Activated naive CD4-positive, alpha-beta T cell treated with anti-CD3 and anti-CD28 coated beads, Interleukin-2, amount 50 U/mL, for 24 hours (primary cell): Measurements from ENCODE around the gene ROGDI.
"Not testable (repeated sequence)": the region's sequence is repeated elsewhere in the genome, so short reads cannot be mapped to it uniquely, and the experiment has no call there.

Experiments
- H3K27ac Mint-ChIP-seq: one replicate; pipeline ENCODE4 v1.8.0; 2021; ENCODE audit warnings: mild to moderate bottlenecking, mixed read lengths
- H3K27me3 Mint-ChIP-seq: one replicate; pipeline ENCODE4 v1.8.0; 2021; ENCODE audit warnings: mixed read lengths
- H3K36me3 Mint-ChIP-seq: one replicate; pipeline ENCODE4 v1.8.0; 2021; ENCODE audit warnings: mixed read lengths
- H3K4me1 Mint-ChIP-seq: one replicate; pipeline ENCODE4 v1.8.0; 2021; ENCODE audit warnings: mixed read lengths
- H3K4me3 Mint-ChIP-seq: one replicate; pipeline ENCODE4 v1.8.0; 2021; ENCODE audit warnings: mild to moderate bottlenecking, mixed read lengths
- H3K9me3 Mint-ChIP-seq: one replicate; pipeline ENCODE4 v1.8.0; 2021; ENCODE audit warnings: mixed read lengths

Gene ROGDI

DNA sequence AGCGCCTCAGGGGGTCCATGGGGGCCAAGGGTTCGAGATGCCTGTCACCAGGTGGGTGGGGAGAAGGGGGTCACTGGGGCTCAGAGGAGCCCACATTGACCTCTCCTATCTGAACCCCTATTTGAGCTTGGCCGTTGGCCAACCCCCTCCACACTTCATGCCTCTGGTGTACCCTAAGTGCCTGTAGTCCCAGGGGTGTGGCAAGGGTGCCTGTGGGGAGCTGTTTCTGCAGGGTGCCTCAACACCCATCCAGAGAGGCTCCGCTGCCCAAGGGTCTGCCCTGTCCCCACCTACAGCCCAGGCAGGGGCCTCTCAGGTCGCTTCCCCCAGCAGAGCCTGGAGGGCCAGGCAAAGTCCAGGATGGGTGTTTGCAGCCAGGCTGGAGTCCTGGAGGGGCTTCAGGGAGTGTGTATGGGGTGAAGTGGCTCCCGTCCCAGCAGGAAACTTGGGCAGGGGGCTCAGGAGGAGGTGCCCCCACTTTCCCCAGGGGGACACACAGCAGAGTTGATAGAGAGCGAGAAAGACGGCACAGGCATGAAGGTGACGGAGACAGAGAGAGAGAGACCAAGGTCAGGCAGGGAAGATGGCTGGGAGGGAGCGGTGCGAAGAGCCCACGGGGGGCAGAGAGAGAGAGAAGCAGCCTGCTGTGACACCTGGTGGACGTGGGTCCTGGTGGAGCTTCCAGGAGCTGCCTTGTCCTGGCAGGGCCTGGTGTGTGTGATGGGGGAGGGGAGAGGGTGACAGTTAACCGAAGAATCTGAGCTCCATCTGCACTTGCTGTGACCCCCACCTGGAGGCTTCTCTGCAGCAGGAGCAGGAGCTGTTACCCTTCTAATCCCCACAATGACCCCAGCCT lies 14.6 kb downstream of the ROGDI start, which contains the start of gene SEPTIN12:
Gene SEPTIN12, minus strand, starts transcription at position 719 of the 856 bp plus-strand sequence. Its CDS starts 700 bp downstream, at position 19.
- Mint-ChIP-seq H3K27me3 (no peaks in the 10 kb centered on the region), H3K27ac (no peak within 1 kb of the TSS), H3K36me3 (no peaks in the 10 kb centered on the region), H3K4me1 (no peaks in the 10 kb centered on the region), H3K4me3 (no peak within 1 kb of the TSS), H3K9me3 (no peaks in the 10 kb centered on the region)

DNA sequence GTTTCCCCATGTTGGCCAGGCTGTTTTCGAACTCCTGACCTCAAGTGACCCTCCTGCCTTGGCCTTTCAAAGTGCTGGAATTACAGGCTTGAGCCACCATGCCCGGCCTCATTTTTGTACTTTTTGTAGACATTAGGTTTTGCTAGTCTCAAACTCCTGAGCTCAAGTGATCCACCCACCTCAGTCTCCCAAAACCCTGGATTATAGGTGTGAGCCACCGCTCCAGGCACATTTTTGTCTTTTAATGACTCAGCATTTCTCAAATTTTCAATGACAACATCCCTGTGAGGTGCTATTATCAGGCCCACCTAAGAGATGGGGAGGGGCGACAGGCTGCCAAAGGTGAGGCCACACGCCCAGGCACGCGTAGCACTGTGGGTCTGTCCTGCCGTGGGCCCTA lies 15.4 kb downstream of the ROGDI start:
- Mint-ChIP-seq H3K27me3 (no peaks in the 10 kb centered on the region), H3K4me3 (no peak overlapping the region), H3K36me3 (no peaks in the 10 kb centered on the region), H3K4me1 (no peaks in the 10 kb centered on the region), H3K9me3 (no peaks in the 10 kb centered on the region), H3K27ac (no peak overlapping the region)

DNA sequence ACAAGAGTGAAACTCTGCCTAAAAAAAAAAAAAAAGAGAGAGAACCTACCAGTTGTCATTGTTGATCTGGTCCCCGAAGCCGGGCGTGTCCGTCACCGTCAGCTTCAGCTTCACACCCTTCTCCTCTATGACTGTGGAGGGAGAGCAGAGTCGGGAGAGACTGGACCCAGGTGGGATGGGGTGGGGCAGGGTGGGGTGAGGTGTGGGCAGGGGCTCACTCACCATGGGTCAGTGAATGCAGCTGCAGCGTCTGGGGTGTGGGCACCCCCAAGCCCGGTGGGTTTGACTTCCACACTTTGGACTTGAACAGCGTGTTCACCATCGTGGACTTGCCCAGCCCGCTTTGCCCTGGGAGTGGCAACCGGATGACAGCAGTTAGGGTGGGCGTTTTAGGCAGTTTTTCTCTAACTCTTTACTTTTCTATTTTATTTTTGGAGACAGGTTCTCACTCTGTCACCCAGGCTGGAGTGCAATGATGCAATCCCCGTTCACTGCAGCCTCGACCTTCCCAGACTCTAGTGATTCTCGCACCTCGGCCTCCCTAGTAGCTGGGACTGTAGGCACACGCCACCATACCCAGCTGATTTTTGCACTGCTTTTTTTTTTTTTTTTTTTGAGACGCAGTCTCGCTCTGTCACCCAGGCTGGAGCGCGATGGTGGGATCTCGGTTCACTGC lies 16.5 kb downstream of the ROGDI start:
- H3K27me3 Mint-ChIP-seq = no peaks in the 10 kb centered on the region
- no peaks in the 10 kb centered on the region for H3K4me1 Mint-ChIP-seq
- no peaks in the 10 kb centered on the region for H3K9me3 Mint-ChIP-seq
- H3K4me3 Mint-ChIP-seq = no peak overlapping the region
- no peak overlapping the region for H3K27ac Mint-ChIP-seq
- H3K36me3 Mint-ChIP-seq = no peaks in the 10 kb centered on the region

DNA sequence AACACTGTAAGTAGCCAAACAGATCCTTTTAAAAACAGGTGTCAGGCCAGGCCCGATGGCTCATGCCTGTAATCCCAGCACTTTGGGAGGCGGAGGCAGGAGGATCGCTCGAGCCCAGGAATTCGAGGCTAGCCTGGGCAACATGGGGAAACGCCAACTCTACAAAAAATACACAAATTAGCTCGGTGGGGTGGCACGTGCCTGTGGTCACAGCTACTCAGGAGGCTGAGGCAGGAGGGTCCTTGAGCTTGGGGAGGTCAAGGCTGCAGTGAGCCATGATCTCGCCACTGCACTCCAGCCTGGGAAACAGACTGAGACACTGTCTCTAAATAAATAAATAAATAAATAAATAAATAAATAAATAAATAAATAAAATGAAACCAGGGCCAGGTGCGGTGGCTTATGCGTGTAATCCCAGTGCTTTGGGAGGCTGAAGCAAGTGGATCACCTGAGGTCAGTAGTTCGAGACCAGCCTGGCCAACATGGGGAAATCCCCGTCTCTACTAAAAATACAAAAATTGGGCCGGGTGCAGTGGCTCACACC lies 17.9 kb downstream of the ROGDI start:
- not testable (repeated sequence) for H3K4me3 Mint-ChIP-seq, H3K36me3 Mint-ChIP-seq, H3K27ac Mint-ChIP-seq, H3K4me1 Mint-ChIP-seq, H3K27me3 Mint-ChIP-seq, H3K9me3 Mint-ChIP-seq

DNA sequence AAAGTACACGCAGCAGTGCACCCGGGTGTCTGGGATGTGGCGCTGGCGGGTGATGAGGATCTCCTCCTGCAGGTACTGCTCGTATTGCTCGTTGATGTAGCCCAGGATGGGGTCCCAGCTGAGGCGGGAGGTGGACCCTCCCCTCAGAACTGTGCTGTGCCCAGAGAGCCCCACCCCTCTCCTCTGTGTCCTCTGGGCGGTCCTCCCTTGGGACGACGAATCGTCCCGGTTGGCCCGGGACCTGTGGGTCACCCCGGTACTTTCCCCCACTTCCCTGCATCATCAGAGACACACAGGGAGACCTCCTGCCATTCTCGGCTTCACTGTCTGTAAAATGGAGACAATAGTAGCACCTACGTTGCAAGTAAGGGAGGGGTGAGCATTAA lies 18.5 kb downstream of the ROGDI start:
- Mint-ChIP-seq H3K27me3 (no peaks in the 10 kb centered on the region), H3K36me3 (no peaks in the 10 kb centered on the region), H3K9me3 (no peaks in the 10 kb centered on the region)

DNA sequence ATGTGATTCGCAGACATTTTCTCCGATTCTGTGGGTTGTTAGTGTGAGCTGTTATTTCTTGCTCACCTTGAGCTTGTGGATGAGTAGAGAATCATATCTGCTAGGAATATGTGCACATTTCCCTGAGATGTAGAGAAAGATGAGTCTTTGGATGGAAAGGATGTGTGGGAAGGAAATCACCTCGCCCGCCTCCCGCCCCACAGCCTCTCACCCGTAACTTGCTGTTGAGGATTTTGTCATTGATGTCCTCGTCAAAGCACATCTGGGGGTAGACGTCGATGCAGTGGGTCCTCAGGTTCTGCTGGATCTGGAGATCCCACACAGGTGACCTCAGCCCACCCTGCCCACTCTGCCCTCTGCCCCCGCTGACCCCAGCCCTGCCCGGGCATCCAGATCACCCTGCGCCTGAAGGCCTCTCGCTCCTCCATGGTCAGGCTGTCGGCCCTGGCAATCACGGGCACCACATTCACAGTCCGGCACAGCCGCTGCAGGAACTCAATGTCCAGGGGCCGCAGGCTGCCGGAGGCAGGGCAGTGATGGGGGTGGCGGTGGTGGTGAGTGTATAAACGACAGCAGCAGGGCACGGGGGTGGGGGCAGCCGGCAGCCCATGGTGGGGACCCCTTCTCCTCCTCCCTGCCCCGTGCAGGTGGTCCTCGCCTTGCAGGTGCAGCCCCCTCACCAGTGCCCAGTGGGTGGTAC lies 19.0 kb downstream of the ROGDI start:
- no peaks in the 10 kb centered on the region for H3K27me3 Mint-ChIP-seq
- no peak overlapping the region for H3K4me3 Mint-ChIP-seq
- no peaks in the 10 kb centered on the region for H3K9me3 Mint-ChIP-seq
- no peaks in the 10 kb centered on the region for H3K36me3 Mint-ChIP-seq
- H3K4me1 Mint-ChIP-seq = no peaks in the 10 kb centered on the region
- H3K27ac Mint-ChIP-seq = no peak overlapping the region

More for the DNA sequence above, 18.5 kb downstream of the ROGDI start:
- Mint-ChIP-seq H3K27ac (no peak overlapping the region), H3K4me3 (no peak overlapping the region), H3K4me1 (no peaks in the 10 kb centered on the region)

DNA sequence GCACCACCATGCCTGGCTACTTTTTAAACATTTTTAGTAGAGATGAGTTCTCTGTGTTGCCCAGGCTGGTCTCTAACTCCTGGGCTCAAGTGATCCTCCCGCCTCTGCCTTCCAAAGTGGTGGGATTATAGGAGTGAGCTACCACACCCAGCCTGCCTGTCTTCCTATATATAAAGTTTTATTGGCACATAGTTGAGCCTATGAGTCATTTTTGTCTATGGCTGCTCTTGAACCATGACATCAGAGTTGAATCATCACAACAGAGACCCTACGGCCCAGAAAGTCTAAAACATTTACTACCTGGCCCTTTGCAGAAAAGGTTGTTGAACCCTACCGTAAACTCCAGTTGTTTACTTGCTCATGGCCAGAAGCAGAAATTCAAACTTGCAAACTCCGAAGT lies 22.2 kb downstream of the ROGDI start:
- no peaks in the 10 kb centered on the region for H3K4me1 Mint-ChIP-seq
- H3K4me3 Mint-ChIP-seq = no peak overlapping the region
- H3K27me3 Mint-ChIP-seq = no peaks in the 10 kb centered on the region
- H3K9me3 Mint-ChIP-seq = no peaks in the 10 kb centered on the region
- no peaks in the 10 kb centered on the region for H3K36me3 Mint-ChIP-seq
- no peak overlapping the region for H3K27ac Mint-ChIP-seq

DNA sequence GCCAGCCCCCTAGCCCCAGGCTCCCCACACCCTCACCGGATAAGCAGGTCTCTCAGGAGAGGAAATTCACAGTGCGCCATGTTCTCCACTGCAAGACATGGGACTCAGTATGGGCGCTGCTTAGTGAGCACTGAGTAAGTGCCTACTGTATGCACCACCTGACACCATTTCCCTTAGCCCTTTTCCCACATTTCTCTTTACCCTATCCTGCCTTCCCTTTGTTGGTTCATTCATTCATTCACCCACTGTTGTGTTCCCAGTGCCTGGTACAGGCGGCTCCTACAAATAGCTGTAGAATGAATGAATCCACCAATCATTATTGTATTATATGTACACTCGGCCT lies 24.4 kb downstream of the ROGDI start:
- no peak overlapping the region for H3K27ac Mint-ChIP-seq
- H3K9me3 Mint-ChIP-seq = no peaks in the 10 kb centered on the region

DNA sequence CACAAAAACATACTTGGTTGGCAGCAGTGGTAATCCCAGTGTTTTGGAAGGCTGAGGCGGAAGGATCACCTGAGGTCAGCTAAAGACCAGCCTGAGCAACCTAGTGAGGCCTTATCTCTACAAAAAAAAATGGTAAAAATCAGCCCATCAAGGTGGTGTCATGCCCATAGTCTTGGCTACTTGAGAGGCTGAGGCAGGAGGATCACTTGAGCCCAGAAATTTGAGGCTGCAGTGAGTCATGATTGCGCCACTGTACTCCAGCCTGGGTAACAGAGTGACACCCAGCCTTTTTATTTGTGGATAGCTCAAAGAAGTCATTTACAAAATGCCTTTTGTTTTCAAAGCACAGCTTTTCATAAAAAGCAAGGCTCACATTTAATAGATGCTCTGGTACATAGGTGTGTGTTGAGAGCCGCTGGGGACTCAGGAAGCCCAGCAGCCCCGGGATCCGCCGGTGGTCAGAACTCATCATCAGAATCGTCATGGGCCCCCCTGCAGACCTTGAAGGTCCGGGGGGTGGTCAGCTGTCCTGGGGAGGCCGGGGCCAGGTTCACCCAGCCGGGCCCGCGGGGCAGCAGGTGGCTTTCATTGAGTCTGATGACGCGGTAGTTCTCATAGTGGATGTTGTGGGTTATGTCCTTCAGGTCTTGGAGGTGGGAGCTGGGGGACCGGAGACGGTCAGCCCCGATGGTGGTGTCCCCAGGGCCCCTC lies 24.9 kb downstream of the ROGDI start:
- Mint-ChIP-seq H3K36me3 (no peaks in the 10 kb centered on the region), H3K4me1 (no peaks in the 10 kb centered on the region), H3K4me3 (no peak overlapping the region), H3K27me3 (no peaks in the 10 kb centered on the region), H3K9me3 (no peaks in the 10 kb centered on the region), H3K27ac (no peak overlapping the region)

More for the DNA sequence above, 24.4 kb downstream of the ROGDI start:
- H3K36me3 Mint-ChIP-seq = no peaks in the 10 kb centered on the region
- H3K4me3 Mint-ChIP-seq = no peak overlapping the region
- H3K27me3 Mint-ChIP-seq = no peaks in the 10 kb centered on the region
- no peaks in the 10 kb centered on the region for H3K4me1 Mint-ChIP-seq

DNA sequence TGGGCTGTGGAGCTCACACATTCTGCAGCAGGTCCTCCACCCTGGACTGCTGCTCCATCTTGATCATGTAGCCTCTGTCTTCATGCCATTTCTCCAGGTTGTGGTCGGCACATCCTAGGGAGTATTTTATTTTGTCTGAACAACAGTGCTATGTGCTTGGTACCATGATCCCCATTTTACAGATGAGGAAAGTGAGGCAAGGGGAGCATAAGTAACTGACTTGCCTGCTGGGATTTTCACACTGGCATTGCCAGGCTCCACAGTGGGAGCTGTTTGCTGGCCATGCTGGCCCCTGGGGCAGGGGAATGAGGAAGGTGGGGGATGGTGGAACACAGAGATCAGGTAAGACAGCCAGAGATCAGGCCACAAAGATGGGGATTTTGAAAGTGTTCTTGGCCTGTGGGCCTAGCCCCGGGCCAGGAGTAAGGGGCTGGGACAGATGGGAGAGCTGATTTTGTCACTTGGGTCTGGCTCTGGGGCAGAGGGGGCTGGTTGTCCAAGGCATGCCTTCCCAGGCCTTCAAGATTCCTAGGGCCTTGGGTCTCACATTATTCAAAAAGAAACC lies 26.2 kb downstream of the ROGDI start:
- H3K4me3 Mint-ChIP-seq = no peak overlapping the region
- no peaks in the 10 kb centered on the region for H3K36me3 Mint-ChIP-seq
- H3K27ac Mint-ChIP-seq = no peak overlapping the region
- no peaks in the 10 kb centered on the region for H3K9me3 Mint-ChIP-seq
- no peaks in the 10 kb centered on the region for H3K27me3 Mint-ChIP-seq
- H3K4me1 Mint-ChIP-seq = no peaks in the 10 kb centered on the region

DNA sequence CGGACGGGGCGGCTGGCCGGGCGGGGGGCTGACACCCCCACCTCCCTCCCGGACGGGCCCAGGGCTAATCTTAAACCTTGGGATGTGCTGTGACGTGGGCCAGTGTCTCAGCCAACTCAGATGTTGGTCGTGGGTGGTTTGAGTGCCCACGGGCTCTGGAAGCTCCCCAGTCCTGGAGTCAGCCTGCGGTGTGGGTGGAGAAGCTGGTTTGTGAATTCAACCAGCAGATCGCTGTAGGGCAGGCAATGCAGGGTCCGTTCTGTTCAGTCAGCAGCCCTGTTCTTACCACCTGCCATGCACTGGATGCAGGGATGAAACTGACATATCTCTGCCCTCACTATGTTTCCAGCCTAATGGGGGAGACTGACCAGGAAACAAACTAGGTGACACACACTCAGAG lies 27.4 kb downstream of the ROGDI start:
- Mint-ChIP-seq H3K4me1 (no peaks in the 10 kb centered on the region), H3K4me3 (no peak overlapping the region), H3K36me3 (no peaks in the 10 kb centered on the region), H3K9me3 (no peaks in the 10 kb centered on the region), H3K27me3 (no peaks in the 10 kb centered on the region), H3K27ac (no peak overlapping the region)

DNA sequence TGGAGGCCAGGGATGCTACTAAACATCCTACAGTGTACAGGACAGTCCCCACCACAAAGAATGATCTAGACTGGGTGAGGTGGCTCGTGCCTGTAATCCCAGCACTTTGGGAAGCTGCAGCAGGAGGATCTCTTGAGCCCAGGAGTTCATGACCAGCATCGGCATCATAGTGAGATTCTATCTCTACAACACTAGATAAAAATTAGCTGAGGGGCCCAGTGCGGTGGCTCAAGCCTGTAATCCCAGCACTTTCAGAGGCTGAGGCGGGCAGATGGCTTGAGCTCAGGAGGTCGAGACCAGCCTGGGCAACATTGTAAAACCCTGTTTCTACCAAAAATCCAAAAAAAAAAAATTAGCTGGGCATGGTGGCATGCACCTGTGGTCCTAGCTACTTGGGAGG lies 30.1 kb downstream of the ROGDI start:
- no peaks in the 10 kb centered on the region for H3K9me3 Mint-ChIP-seq
- no peaks in the 10 kb centered on the region for H3K36me3 Mint-ChIP-seq
- peaks cover 17% of the 10 kb centered on the region for H3K4me1 Mint-ChIP-seq
- no peaks in the 10 kb centered on the region for H3K27me3 Mint-ChIP-seq
- H3K4me3 Mint-ChIP-seq = no peak overlapping the region
- H3K27ac Mint-ChIP-seq = no peak overlapping the region

DNA sequence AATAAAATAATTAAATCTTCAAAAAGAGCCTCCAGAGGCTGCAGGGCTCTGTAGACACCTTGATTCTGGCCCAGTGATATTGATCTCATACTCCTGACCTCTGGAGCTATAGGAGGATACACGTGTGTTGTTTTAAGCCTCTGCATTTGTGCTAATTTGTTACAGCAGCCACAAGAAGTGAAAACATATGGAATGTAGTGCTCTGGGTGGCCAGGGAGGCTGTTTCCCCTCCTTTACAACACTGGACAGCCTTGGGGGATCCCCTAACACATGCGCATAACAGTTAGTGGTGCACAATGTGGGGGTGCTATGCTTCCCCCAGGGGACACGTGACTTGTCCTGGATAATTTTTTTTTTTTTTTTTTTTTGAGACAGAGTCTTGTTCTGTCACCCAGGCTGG lies 30.8 kb downstream of the ROGDI start:
- Mint-ChIP-seq H3K27ac (no peak overlapping the region), H3K27me3 (no peaks in the 10 kb centered on the region), H3K36me3 (no peaks in the 10 kb centered on the region), H3K4me3 (no peak overlapping the region), H3K9me3 (no peaks in the 10 kb centered on the region), H3K4me1 (peaks cover 21% of the 10 kb centered on the region)

DNA sequence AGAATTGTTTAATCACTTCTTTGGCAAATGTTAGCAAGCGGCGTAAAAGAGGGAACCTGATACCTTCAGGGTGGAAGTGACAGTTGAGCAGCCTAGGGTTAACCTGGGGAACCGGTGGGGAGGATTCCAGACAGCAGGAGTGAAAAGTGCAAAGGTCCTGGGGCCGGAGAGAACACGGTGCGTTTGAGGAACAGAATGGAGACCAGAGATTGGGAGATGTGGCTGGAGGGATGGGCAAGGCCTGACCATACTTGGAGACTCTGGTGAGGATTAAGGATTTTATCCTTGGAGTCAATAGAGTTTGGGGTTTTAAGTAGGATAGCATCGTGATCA lies 33.2 kb downstream of the ROGDI start:
- H3K36me3 Mint-ChIP-seq = no peaks in the 10 kb centered on the region
- no peaks in the 10 kb centered on the region for H3K27me3 Mint-ChIP-seq
- peaks cover 33% of the 10 kb centered on the region for H3K4me1 Mint-ChIP-seq
- H3K4me3 Mint-ChIP-seq = peak overlapping the region; percentile 92
- H3K27ac Mint-ChIP-seq = peak overlapping the region; percentile 19
- no peaks in the 10 kb centered on the region for H3K9me3 Mint-ChIP-seq
